HG02763 (cell line): ENCODE data around the gene VPS41.
A peak's percentile ranks its signal among the peaks of the same experiment; 100 is the strongest.
"Not testable (repeated sequence)": the region's sequence is repeated elsewhere in the genome, so short reads cannot be mapped to it uniquely, and the experiment has no call there.

Source experiments
- ATAC-seq: cut with Tn5 transposase; IDR thresholded peaks from one replicate; pipeline ENCODE4 v1.9.1; 2021; ENCODE audit warnings: mild to moderate bottlenecking, moderate library complexity; ENCODE audit not compliant: unreplicated experiment

The VPS41 gene

GRCh38 chr7:38908759-38909335 is at the start of gene VPS41:
Gene VPS41 (minus strand): TSS chr7:38909191. CDS start chr7:38909174, 17 bp downstream.
- peak; percentile 99 for ATAC-seq

DNA sequence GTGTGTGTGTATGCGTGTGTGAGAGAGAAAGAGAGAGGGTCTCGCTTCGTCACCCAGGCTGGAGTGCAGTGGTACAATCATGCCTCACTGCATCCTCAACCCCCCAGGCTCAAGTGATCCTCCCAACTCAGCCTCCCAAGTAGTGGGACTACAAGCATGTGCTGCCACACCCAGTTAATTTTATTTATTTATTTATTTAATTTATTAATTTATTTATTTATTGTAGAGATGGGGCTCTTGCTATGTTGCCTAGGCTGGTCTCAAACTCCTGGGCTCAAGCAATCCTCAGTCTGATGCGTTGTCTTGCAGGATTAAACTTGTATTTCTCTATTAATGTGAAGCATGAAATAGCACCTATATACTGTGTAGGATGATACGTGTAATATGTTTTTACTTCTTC is 46.9 kb upstream of the VPS41 start:
- no peak for ATAC-seq

- no peak for ATAC-seq
These were observed 45.0 kb upstream of the VPS41 start for GRCh38 chr7:38953971-38954370.

DNA sequence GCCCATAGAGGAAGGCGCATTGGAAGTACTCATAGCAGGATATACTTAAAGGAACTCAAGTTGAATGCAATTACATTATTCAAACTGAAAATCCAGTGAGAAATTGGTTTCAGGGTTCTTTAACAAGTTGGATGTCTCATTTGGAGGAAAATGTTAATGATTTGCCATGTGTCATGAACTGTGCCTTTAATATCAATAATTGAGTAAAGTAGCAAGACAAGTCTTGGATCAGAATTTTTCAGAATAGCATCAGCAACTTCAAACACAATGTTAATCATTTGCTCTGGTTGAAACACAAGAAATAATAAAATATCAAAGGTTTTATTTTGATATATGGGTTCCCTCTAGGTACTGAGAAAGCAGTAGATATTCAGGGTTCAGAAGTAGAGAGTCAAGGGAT is 44.2 kb upstream of the VPS41 start:
- ATAC-seq: no peak

DNA sequence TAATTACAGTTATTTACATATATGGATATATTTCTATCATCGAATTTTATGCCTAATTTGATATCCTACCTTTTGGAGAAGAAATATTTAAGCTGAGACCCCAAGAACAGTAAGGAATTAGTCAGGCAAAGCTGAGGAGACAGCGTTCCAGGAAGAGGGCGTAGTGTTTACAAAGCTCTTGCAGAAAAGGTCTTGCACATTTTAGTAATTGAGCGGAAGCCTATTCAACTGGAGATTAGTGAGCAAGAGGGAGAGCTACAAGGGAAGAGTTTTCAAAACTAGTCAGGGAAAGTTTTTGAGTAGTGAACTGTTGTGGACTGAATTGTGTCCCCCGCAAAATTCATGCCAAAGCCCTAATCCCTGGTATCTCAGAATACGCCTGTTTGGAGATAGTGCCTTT is 42.2 kb upstream of the VPS41 start:
- ATAC-seq: no peak

- no peak for ATAC-seq
These were observed 41.3 kb upstream of the VPS41 start for GRCh38 chr7:38950309-38950708.

DNA sequence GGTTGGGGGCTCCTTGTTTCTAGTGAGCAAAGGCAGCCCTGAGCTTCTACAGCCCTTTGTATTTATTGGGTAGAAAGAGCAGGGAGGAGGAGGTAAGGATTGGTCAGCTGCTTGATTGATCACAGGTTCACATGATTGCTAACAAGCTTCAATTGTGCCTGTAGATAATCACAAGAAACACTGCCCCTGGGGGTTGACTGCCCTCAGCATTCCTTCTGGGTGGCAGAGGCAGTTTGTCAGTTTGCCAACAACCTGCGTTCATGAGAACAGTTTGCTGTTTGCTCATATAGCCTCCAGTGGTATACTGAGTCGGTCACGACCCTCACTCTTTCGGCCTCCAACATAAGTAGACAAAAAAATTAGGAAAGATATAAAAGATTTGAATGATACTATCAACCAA is 38.5 kb upstream of the VPS41 start:
- not testable (repeated sequence) for ATAC-seq

DNA sequence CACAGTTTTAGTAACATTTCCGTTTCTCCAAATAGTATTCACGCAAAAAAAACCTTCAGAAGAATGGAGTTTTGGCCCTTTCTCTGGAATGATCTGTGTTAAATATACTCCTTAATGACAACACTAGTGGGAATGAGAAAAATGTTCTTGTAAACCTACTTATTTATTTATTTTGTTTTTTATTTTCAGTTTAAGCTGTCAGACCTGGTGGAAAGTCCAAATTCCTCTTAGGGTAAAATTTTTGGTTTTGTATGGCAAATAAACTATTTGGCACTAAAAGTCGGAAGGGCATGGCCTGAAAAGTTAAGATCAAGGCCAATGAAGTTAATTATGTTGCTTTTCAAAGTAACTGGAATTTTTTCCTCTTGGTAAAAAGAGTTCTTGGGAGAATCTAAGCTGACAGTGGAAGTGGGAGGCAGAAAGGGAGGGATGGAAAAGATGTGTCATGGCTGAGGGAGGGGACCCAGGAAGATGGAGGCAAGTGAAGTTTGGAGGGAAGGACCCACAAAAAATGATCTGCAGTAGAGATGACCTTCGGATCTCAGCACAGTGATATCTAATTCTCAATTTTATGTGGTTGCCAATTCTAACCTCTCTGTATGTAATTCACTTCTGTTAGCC is 33.5 kb upstream of the VPS41 start:
- no peak for ATAC-seq

GRCh38 chr7:38940774-38941173 is 31.8 kb upstream of the VPS41 start:
- ATAC-seq: no peak

- no peak for ATAC-seq
These were observed 29.6 kb upstream of the VPS41 start for GRCh38 chr7:38938589-38938988.

DNA sequence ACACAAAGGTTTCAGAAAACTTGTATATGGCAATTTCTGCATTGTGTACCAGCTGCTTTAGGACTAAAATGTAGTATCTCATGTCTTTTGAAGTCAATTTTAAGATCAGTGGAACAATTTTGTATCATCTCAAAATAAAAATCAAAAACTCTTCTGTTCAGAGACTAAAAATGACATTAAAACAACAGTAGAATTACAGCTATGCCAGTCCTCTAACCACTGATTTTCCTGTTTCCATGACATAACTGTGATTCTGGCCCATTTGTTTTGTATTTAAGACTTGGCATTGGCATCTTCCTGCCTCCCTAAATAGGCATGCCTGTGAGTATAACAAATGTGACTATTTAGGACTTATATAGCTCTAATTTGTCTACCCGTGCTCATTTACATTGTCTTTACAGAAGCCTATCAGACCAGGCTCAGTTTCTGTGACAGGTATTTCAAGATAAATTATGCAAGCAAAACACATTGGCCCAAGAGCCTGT is 29.1 kb upstream of the VPS41 start:
- no peak for ATAC-seq

DNA sequence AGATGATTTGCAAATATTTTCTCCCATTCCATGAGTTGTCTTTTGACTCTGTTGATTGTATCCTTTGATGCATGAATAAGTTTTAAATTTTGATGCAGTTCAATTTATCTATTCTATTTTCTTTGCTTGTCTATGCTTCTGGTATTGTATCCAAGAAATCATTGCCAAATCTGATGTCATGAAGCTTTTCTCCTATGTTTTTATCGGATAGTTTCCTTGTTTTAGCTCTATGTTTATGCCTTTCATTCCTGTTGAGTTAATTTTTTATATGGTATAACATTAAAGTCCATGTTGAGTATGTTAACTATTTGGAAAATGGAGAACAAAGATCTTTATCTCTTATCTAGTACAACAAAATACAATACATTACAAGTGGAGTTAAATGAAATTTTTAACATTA is 27.6 kb upstream of the VPS41 start:
- ATAC-seq: no peak

DNA sequence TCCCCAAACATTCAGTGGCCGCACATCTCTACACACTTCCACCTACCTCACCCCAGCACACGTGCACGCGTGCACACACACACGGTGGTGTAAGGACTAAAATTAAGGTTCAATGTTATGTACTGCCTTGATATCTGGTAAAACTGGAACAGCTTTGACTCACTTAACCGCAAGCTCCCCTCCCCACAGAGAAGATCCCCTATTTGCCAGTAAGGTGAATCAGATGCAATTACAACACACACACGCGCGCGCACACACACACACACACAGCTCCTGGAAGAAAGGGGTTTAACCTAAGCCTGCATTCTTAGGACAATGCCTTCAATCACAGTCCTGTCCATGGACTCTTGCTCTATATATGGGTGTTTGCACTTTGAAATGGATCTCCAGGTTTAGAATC is 25.5 kb upstream of the VPS41 start:
- no peak for ATAC-seq

DNA sequence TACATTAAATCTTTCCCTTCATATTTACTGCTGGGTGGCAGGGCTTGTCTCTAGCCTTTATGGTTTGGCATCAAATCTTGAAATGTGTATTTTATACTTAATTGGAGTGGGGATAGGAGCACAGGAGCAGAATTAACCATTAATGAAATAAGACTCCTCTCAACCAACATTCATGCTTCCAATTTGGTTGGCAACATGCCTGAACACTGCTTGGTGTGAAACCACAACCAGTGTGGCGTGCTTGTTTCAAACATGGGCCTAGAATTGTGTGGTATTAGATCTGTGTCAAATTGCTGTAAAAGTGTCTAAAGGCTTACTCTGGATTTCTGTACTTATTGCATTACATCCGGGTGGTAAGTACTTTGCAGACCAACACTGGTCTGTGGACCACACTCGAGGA is 25.1 kb upstream of the VPS41 start:
- no peak for ATAC-seq

GRCh38 chr7:38932509-38933168 is 23.6 kb upstream of the VPS41 start:
- peak; percentile 76 for ATAC-seq

DNA sequence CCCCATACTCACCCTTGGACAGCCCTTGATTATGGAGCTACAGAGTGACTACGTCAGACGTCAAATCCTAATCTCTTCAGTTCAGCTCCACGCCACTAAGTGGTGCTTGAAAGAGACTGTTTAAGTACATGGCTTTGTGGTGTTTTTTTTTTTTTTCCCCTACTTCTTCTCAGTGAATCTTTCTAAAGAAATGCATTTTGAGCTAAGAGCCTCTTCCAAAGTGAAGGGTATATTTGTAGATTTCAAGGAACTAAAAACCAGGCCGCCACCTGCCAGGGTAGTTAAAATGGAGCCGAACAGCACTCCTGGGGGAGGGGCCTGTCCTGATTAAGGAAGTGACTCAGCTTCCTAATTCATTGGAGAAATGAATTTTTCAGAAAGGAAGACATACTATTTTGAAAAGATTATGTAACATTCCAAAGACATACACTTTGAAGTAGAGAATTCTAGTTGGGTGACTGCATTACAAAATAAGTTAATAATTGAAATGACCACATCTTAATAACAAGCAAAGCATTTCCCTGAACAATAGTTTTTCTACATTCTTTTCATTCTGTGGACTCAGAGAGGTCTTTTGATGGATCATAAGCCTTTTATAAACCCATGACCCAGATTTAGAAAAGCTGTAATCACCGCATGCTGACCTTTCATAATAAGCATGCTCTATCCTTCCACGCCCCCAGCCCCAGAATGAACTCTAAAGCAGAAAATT is 20.6 kb upstream of the VPS41 start:
- ATAC-seq: no peak

GRCh38 chr7:38928506-38928905 is 19.5 kb upstream of the VPS41 start:
- ATAC-seq: no peak

DNA sequence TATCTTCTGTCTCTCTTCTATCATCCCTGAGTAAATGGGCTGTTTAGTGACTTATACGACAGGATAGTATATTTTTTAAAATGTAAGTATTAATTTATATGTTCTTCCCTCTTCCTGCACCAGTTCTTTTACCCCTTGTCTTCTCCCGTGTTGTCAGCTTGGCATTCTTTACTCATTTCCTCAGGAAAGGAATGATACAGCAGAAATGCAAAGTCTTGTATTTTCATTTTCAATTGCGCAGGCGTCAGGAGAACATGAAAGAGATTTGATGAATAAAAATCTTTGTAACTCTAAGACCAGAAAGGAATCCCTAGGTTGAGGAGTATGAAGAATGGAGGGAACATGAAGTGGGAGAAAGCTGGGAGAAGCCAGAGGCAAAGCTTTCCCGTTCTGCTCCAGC is 18.8 kb upstream of the VPS41 start:
- no peak for ATAC-seq

DNA sequence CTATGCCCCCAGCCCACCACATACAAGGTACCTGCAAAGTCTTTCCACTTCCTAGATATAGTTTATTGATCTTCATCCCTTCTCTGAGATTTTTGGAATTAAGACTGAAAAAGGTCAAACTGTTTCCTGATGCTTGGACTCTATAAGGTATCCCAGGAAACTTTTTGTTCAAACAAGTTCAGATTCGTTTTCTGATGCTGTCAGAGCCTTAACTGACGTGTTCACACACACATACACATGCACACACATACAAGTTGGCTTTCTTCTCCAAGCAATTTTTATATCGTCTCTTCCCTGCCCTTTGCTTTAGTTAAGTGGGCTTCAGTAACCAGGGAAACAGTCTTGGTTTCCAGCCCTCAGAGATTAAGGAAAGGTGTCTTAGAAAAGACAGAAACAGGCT is 11.7 kb upstream of the VPS41 start:
- ATAC-seq: no peak

DNA sequence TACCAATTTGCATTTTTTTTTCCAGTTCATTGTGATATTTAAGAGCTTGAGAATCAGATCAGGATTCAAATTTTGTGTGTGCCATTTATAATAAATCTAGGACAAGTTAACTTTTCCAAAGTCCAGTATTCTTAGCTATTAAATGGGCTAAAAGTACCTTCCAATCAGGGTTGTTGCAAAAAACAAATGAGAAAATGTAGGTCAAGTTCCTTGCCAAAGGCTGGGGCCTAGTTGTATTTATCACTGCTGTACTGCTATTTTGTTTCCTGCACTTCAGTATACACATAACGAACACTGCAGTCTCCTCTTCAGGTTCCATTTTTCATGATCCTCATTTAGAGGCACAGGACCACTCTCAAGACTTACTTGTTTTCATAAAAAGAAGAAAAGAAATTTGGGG is 7.4 kb upstream of the VPS41 start:
- ATAC-seq: no peak

- no peak for ATAC-seq
These were observed 879 bp upstream of the VPS41 start for GRCh38 chr7:38909870-38910269.

- ATAC-seq: no peak
These were observed 1.2 kb downstream of the VPS41 start for GRCh38 chr7:38907766-38908165.
